HG03280 (cell line): ENCODE data around the gene RABGAP1.

Source experiments
- ATAC-seq: cut with Tn5 transposase; IDR thresholded peaks from one replicate; pipeline ENCODE4 v1.9.1; 2021; ENCODE audit warnings: mild to moderate bottlenecking, moderate library complexity; ENCODE audit not compliant: unreplicated experiment

Gene RABGAP1

DNA sequence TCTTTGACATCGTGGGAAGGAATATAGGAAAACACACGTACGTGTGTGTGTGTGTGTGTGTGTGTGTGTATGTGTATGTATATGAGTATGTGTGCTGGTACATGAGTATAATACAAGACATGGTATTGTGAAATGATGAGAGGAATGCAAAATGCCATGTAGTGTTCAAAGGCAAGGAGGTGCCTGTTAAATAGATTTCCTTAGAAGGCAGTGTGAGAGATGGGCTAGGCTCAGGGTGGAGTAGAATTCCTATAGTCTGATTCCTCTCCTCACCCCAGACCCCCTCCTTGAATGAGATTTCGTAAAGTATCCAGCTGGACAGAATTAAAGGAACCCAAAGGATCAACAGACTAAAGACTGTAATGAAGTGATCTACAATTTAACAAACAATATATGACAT is 103.8 kb downstream of the RABGAP1 start:
- ATAC-seq = no peak

DNA sequence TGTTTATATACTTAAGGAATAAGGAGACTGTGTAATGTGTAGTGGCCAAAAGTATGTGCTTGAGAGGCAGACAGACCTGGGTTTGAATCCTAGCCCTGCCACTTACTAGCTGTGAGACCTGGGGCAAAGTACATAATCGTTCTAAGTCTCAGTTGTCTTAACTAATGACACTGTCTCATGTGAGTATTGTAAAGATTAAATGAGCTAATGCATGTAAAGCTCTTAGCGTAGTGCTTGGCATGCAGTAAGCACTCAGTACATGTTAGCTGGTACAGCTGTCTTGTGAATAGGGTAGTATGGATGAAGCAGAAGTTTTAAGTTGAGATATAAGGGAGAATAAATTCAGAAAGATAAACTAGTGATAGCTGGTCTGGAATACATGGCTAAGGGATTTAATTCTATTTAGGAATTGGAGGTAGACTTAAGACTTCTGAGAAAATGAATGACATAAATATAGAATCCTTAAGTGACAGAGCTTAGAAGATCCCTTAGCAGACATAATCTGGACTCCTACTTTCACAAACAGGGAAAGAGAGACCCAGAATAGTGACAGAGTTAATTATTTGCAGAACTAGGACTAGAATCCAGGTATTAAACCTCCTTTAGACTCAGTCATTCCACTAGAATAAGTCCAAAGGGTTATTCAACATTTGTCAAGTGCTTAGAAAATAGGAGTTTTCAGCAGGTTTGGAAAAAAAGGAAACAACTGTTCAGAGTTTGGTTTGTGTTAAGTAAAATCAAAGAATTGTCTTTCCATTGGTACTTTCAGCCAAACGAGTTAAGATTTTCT is 105.8 kb downstream of the RABGAP1 start:
- ATAC-seq = no peak

DNA sequence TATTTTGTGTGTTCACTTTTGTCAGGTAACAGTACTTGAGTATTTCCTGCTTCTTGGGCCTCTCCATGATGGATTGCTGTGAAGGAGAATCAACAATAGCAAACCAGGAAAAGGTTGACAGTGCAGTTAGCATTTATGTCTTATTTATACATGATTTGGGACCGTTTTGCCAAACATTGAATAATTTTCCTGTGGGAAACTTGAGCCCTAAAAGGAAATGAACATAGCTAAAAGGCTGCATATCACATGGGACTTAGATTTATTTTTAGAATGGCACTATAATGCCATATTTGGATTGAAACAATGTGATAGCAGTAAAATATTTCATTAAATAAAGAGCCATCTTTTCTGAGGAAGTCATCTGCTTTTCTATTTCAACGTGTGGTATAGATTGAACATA is 107.9 kb downstream of the RABGAP1 start:
- ATAC-seq = no peak

DNA sequence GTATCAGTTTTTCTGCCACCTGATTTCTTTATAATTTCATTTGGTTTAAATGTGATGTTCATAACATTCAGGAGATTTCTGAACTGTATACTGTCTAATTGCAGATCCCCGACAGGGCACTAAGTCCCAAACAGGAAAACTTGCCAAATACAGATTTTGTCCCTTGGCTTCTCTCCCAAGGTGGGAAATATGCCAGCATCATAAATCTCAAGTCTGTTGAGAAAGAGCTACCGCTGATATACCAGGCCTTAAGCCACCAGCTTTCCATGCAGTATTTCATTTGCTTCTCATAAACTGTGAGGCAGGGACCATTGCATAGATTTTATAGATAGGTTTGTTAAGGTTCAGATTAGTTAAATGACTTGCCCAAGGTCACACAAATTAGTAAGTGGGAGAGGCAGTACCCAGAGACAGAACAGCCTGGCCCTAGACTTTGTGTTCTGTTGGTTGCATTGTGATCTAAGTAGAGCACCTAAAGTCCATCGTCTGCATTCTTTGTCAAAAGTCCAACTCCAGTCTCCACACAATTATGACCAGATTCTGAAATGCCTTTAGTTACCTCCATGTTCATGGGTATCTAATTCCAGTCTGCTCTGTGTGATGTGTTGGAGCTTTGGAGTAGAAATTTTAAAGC is 108.9 kb downstream of the RABGAP1 start:
- ATAC-seq = no peak

DNA sequence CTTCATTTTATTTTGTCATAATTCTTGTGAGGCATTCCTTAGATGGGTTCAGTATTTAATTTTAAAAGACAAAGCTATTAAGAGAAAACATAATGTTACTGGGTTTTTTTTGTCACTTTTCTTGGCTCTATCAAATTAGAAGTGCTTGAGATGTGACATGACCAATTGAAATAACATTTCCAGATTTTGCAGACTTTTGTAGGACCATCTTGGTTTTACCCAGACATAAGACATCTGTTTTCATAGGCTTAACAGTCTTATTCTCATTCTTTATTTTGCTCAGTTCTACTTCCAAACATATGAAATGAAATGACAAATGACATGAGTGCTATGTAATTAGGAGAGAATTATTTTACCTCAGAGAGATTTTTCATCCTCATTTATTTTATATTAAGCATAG is 112.2 kb downstream of the RABGAP1 start:
- ATAC-seq = no peak

DNA sequence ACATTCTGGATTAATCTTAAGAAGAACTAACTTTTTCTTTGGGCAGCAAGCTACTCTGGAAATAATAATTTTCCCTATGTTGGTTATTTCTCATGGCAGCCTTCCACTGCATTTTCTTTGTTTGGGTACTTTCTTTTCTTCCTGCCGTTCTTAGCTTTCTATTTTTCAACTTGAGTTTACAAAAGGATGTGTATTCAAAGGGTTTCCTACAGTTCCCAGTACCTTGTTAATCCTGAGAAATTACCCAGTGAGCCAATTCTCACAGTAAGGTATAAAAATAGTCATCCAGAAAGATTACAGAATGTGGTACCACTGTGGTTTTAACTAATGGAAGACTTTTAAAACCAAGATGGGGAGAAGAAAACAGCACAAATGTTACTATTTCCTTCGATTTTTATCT is 112.9 kb downstream of the RABGAP1 start:
- no peak for ATAC-seq

DNA sequence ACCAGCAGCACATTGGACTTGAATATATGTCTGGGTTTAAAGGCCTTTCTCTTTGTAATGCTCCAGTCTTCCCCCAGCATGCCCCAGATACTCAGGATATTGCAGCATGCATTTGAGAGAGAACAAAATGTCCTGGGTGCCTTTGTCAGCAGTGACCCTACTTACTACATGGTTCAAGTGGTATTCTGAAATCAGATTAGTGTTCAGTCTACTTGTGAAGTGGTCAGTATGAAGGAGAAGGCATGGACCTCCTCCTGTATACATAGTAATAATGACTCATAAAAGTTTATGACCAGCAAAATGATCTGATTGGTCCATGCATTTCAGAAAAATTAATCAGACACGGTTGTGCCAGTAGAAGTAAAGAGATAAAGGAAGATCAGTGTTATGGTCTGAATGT is 118.0 kb downstream of the RABGAP1 start:
- ATAC-seq = no peak

DNA sequence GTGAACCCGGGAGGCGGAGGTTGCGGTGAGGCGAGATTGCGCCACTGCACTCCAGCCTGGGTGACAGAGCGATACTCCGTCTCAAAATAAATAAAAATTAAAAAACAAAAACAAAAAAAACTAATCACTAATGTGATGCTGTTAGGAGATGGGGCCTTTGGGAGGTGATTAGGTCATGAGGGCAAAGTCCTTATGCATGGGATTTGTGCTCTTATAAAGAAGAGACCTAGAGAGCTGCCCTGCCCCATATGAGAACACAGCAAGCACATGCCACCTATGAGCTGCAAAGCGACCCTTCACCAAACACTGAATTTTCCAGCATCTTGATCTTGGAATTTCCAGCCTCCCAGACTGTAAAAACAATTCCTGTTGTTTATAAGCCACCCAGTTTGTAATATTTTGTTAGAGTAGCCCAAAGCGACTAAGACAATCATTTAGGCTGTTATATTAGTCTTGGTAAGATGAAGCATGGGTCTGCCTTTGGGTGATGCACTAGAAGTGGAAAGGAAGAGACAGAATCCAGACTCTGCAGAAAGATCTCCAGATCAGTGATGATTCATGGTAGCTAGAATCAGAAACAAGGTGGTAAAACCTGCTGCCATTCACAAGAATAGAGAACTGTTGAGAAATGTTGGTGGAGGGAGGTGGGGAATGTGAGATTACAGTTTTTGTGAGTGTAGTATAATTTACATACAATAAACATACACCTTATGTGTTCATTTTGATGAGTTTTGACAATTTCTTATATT is 118.8 kb downstream of the RABGAP1 start:
- no peak for ATAC-seq

DNA sequence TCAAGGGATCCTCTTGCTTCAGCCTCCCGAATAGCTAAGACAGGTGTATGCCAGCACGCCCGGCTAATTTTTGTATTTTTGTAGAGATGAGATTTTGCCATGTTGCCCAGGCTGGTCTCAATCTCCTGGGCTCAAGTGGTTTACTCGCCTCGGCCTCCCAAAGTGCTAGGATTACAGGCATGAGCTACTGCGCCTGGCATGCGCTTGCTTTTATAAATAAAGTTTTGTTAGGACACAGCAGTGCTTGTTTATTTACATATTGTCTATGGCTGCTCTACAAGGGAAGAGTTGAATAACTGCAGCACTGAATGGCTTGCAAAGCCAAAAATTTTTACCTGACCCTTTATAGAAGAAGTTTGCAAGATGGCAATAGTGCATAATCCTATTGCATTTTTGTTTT is 120.4 kb downstream of the RABGAP1 start:
- ATAC-seq = no peak

DNA sequence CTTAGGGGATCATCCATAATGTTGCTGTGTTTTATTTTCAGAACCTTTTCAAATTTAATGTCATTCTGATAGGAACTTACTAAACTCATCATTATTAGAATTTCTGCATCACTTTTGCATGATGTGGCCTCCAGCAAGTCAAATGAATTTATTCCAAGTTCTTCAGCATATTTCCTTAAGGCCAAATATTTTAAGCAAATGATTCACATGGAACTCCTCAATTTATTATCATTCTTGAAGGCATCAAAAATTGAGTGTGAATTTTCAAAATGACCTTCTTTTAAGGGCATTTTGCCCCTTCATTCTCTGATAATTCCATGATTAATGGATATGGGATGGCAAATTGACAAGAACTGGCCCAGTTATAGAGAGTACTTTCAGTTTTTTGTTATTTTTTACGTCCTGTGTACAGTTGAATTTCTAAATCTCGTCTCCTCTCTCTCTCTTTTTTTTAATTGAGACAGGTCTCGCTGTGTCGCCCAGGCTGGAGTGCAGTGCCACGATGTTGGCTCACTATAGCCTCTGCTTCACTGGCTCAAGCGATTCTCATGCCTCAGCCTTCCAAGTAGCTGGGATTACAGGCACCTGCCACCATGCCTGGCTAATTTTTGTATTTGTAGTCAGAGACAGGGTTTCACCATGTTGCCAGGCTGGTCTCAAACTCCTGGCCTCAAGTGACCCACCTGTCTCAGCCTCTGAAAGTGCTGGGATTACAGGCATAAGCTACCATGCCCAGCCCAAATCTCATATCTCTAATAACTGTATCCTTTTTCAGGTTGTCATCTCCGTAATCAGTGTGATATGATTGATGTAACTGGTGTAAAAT is 121.7 kb downstream of the RABGAP1 start:
- no peak for ATAC-seq

DNA sequence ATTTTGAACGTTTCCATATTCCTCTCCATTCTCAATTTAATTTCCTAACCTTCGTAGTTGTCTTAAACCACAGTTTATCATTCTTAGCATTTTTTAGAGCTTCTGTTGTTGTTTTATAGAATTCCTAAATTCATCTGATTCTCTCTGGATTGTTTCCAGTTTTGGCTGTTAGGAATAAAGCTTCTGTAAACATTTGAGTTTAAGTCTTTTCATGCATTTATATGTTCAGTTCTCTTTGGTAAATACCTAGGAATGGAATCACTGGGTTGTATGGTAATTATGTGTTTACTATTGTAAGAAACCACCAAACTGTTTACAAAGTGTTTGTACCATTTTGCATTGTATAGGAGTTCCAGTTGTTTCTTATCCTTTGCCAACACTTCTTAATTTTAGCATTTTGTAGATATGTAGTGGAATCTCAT is 122.4 kb downstream of the RABGAP1 start:
- ATAC-seq = no peak

DNA sequence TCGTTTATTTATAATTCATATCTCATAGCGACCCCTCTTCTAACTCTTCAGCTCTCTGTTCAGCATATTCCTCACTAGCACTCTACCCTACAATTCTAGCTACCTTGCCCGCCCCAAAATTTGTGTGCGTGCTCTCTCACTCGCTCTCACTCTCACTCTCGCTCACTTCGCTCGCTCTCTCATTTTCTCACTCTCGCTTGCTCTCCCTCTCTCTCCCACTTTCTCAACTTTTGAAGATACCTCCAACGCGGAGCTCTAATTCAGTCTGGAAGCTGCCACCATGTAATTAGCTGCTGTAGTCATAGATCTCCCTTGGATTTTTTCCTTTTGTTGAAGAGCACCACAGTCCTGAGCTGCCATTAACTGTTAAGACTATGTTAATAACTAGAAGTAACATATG is 123.1 kb downstream of the RABGAP1 start:
- ATAC-seq = no peak

DNA sequence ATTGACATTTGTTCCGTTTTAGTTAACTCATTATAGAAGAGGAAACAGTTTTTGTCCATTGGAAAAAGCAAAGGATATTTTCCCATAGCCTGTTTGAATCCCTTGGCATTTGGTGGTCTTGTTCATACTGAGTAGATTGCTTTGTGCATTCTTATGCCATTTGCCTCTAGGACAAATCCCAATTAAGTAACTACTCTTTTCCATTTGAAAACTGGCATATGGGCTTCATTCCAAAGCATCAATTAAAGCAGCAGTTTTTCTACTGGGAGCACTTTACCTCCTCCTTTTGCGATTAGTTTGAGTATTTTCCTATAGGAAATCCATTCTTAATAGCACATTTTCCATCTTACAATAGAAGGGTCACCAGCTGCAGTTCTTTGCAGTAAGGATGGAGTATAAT is 123.9 kb downstream of the RABGAP1 start:
- no peak for ATAC-seq

DNA sequence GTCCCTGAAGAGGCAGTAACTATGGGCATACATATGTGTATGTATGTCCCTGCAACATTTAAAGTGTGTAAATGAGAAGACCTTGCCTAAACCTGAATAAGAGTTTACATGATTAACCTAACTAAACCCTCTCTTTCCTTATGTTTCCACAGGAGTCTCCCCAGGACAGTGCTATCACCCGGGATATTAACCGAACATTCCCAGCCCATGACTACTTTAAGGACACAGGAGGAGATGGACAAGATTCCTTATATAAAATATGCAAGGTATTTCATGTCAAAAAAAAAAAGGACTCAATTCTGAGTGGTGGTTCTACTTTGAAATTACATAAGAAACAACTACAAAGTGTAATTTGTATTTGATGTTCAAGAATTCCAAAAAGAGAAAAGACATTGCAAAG is 124.4 kb downstream of the RABGAP1 start:
- ATAC-seq = no peak

DNA sequence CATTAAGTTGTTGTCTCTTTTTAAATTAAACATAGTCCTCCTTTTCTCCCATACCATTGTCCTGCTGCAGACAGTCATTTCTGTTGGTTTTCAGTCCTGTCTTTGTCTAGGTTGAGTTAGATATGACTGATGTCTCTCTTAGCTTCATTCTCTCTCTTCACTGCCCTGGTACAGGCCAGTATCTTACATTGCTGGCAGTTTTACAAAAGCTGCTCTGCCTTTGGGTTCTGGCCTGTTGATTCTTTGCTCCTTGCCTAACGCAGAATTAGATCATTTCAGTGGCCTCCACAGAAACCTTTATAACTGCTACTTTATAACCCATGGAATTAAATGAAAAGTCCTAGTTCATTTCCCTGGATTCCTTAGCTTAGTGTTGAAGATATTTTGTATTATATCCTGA is 126.3 kb downstream of the RABGAP1 start:
- no peak for ATAC-seq

DNA sequence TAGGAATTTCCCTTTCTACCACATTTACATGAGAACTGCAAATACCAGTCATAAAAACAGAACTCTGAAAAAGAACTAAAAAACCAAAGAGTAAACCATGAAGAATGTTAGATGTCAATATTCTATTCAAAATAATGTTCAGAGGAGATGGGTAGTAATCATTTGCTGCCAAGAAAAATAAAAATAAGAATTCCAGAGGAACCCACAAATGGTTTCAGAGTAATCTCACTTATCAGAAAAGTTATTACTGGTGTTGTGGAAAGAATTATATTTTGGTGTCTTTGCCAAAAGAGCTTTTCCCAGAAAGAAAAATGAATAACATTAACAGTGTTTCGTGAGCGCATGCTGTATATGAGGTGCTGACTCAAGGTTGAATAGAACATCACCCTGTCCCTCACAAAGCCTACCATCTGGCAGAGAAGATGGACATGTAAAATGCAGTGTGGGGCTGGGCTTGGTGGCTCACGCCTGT is 128.2 kb downstream of the RABGAP1 start:
- ATAC-seq = no peak

DNA sequence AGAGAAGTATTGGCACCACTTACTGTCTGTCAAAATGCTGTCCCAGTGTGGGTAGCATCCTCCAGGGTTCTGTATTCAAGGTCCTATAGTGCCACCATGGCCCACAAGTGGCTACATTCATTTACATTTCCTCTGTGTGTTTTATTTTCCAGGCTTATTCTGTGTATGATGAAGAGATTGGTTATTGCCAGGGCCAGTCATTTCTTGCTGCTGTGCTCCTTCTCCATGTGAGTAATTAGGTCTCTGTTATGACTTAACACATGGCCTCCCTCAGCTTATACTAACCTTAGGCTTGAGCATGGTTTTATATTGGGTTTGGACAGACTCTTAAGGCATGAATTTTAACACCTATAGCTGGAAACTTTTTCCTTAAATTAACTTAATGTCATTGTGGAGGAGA is 129.4 kb downstream of the RABGAP1 start:
- no peak for ATAC-seq

DNA sequence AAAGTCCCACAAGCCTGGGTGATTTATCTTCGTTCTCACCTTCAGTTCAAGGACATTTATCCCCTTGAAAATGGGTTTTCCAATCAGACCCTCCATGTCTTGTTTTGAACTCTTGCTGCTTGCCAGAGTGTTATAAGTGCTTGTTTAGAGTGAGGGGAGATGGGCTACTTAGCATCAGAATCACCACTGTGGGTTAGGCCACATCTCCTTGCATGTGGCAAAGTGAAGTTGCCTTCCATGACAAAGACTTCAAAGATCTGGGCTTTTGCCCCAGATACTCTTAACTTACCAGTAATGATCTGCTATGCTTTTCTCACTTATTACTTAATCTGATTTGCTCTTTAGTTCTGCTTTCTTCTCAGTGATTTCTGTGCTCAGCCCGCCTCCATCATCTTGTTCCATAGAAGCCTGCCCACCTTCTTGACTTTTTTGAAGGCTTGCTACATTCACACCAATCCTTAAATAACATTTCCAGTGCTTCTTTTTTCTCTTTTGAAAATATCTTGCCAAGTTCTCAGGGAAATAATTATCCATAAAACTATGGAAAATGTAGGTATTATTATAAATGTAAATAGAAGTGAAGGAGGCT is 131.7 kb downstream of the RABGAP1 start:
- no peak for ATAC-seq

DNA sequence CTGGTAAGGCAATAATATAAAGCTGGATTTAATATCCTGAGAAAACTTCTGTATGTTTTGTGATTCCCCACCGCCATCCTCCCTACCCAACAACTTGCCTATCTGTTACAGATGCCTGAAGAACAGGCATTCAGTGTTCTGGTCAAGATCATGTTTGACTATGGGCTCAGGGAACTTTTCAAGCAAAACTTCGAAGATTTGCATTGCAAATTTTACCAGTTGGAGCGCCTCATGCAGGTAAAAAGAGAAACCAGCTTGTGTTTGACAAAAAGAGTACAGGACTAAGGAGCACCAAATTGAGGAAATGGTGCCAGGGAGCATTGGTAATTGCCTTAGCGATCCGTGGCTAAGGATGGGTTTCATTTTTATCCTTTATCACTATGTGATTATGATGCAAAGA is 132.6 kb downstream of the RABGAP1 start:
- no peak for ATAC-seq

DNA sequence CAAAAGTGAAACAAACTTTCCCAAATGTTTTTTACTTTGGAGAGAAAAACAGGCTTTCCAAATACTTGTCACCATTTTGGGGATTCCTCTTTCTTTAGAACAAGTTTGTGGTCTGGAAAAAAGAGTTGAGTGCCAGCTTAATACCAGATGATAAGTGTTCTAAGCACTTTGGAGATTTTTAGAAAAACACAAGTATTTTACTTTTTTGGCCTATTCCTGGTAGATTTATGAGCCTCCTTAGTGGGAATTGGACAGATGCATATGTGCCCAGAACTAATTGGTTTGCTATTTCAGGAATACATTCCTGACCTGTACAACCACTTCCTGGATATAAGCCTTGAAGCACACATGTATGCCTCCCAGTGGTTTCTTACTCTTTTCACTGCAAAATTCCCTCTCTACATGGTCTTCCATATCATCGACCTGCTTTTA is 133.2 kb downstream of the RABGAP1 start:
- ATAC-seq = no peak

DNA sequence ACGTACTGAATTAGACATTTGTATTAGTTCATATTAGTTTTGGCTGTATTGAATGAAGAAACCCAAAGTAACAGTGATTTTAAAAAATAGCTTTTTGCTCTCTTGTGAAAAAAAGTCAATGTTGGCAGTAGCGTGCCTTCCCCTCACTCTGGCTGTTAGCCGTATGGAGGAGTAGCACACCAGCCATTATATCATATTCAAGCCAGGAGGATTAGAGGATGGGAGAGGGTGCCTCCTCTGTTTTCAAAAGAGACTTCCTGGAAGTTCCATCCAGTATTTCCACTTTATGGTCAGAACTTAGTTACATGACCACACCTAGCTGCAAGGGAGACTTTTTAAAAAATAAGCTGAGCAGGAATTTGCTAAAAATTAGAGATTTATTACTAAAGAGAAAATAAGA is 133.8 kb downstream of the RABGAP1 start:
- ATAC-seq = no peak
